T-helper 2 cell (primary cell): ENCODE measurements around the gene FRMD4A.

ENCODE experiments used
- DNase-seq, 5 experiments: peaks; one replicate each; pipeline versions ENCODE4 v3.0.0 to v3.0.0-alpha.2; 2012 to 2022

Gene FRMD4A

DNA sequence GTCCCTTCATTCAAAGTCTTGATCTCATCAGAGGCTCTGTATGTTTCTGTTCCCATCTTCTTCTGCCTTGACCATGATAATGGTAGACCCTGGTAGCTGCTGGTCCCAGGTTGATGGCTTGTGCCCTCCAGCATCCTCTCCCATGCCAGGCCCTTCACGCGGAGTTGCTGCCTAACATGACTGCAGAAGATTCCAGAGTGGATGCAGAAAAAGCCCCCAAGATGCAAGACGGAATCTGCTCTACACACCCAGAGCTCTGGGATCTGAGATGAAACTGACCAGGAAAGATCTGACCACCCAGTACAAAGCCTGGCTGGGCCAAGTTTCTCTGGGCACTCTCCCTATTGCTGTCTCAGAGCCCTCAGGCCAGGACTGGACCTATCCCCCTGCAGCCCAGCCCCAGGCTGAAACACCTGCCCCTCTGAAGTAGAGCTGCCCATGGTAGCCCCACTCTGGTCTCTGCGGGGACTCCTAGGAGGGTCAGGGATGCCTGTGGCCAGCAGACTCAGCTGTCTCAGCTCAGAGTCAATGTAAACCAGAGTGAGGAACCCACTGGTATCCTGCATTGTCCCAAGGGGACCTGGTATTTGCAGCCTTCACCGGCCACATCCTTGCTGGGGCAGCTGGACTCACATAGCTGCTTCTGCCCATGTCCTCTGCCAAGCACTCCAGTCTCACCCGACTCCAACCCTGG, 9.5 kb upstream of the FRMD4A start:
- no peak for DNase-seq

DNA sequence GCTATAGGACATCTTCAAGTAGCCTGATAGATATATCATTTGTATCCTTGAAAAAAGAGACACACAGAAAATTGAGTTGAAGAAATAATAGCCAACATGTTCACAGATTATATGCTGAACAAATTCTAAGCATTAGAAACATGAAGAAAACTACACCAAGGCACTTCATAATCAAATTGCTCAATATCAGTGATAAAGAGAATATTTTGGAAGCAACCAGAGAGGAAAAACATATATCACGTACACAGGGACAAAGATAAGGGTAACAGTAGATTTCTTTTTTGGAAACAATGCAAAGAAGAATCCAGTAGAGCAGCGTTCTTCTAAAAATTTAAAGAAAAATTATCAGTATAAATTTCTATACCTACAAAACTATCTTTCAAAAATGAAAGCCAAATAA, 6.0 kb upstream of the FRMD4A start:
- DNase-seq, result no peak

- no peak for DNase-seq
Observed at GRCh38 chr10:14334771-14335170, 4.0 kb upstream of the FRMD4A start.

- no peak for DNase-seq
Observed at GRCh38 chr10:14333606-14334005, 2.9 kb upstream of the FRMD4A start.

DNA sequence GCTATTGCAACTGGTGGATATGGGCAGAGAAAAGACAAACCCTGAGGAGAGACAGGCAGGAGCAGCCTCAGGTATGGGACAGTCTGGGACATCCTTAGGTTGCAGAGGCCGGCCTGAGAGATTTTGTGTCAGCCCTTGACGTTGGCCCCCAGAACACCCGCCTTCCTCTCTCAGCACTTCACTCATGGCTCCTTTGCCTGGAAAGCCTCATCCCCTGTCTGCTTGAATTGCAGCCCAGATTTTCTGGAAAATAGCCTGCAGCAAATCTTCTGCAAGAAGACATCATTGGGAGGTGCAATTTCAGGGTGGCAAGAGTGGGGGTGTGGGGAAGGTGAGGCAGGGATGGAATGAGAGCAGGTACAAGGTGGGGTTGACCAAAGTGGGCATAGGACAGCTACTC, 2.2 kb upstream of the FRMD4A start:
- no peak for DNase-seq

GRCh38 chr10:14329746-14330173, 964 bp downstream of the FRMD4A start:
- DNase-seq, result no peak

DNA sequence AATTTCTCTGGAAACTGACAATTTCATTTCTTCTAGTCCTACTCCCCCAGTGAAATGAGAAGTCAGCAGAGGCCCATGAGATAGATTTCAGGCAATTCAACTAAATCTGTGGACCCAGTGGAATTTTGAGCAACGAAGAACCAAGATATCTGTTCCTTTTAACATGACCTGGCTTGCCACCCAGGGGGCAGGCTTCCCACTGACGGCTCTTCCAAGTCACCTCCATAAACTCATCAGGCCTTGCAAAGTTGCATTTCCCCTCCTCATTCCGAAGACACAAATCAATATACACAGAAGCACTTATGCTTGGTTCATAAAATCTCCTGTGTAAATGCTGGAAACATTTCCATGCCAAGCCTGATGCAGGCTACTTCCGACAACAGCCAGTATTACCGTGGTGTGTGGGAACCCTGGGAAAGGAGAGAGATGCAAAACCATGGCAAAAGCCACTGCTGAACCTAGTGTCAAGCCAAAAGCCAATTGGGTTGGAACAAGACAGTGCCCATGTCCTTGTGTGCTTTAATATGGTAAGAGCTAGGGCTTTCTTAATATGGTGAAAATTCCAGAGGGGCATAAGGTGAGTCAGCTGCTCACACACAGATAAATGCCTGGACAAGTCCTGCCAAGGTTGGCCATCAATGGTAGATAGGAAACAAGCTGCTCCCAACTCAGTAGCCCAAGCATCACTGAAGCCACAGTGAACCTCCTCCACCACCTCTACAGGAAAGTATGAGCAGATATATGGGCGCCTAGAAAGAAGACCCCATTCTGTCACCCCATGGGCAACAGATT, 1.6 kb downstream of the FRMD4A start:
- no peak for DNase-seq

DNA sequence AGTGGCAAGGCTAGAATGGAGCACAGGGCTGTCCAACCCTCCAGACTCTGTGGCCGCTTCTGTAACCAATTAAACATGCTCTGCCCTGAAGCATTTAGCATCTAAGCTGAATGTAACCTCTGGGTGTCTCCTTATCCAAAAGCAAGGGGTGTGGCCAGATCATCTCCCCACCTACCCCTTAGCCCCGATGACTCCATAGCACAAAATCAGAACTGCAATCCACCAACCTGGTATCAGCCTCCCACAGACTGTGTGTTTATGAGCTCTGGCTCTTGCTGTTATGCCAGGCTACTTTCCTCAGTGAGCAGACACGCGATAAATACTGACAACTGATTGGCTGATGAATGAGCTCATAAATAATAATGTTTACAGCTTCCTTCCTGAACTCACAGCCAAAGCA, 3.2 kb downstream of the FRMD4A start:
- peak in 1 of 5 experiments; percentile 3 for DNase-seq

GRCh38 chr10:14326581-14326980, 4.1 kb downstream of the FRMD4A start:
- DNase-seq, result no peak

DNA sequence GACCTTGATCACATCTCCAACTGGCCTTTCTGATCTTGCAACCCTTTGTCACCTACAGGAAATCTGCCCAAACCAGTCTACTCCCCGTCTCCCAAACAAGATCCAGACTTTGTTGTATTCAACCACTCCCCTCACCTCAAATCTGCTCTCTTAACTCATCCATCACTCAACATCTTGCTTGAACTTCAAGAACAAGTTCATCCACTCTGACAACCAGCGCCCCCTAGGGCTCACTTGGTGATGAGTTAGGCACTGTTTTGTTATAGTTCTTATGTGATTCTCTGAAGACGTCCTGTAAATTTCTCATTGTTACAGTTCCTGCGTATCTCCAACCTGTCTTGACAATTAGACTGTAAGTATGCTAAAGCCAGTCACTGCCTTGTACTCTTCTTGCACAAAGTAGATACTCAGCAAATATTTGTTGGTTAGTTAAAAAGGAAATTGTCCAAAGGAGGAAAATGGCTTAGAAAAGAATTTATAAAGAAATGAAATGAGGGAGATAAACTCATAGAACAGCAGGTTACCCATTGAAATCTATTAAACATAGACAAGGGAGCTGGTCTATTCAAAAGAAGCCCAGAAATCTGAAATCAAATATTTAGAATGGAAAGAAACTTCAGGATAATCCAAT, 5.3 kb downstream of the FRMD4A start:
- peak in 3 of 5 experiments; percentile 17 to 47 (median 36) for DNase-seq

GRCh38 chr10:14322526-14323188, 8.1 kb downstream of the FRMD4A start:
- no peak for DNase-seq

GRCh38 chr10:14318007-14318406, 12.7 kb downstream of the FRMD4A start:
- no peak for DNase-seq

DNA sequence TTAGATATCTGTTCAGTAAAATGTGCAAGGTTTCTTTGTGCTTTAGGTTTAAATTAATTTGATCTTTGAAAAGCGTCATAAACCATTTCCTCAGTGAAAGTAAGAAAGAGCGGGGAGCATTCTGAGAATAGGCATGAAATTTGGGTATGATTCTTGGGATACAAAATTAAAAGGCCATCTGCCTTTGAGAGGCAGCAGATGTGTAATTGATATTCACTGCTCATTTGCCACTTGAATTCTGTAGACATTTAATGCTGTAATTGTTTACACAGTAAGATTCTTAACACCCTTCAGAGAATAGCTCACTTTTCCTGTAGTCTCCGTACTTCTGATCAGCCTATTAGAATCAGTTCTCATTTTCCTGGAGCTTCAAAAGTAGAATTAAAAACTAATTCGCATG, 18.7 kb downstream of the FRMD4A start:
- no peak for DNase-seq

DNA sequence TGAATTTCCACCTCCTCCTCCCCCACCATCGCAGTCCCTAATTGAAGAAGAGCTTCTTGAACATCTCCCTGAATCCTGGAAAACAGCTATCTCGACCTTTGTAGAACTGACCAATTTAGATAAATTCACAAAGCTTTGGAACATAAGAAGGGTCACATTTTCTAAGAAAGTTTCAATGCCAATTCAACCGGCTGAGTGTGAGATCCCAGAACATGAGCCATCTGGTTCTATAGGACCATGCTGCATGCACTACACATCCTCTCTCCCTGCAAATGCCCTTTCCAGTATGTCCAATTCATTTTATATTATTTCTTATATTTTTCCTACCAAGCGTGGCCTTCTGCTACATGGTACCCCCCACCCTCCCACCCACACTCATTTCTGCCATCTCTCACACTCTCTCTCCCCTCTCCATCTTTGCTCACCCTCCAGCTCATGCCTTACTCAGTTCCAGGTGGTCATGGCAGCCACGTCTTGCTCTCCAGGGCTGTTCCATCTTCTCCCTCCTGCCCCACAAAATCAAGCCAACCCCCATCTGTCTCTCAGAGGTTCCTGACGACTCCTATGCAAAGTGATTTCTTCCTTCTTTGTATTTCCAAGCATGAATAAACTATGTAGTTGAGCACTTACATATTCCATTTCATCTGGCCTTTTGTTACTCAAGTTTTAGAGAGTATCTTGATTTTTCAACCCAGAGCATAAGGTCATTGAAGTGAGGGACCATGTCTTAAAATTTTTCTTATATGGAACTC, 19.3 kb downstream of the FRMD4A start:
- DNase-seq, result no peak

DNA sequence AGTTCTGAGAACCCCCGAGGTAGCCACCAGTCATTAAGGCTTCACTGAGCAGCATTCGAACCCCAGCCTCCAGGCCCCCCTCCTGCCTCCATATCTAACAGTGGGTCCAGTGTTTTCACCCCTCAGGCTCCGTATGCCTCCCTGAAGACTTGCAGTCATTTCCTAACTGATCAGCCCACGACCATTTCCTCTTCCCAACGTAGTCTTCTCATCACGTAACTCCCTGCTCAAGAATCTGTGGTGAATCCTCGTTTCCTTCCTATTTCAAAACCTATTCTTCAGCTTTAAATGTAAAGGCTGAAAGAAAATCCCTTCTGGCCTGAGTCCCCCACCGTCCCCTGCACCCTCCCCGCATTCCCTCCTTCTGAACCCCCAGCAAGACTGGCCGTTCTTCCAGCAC, 21.1 kb downstream of the FRMD4A start:
- DNase-seq, result no peak

DNA sequence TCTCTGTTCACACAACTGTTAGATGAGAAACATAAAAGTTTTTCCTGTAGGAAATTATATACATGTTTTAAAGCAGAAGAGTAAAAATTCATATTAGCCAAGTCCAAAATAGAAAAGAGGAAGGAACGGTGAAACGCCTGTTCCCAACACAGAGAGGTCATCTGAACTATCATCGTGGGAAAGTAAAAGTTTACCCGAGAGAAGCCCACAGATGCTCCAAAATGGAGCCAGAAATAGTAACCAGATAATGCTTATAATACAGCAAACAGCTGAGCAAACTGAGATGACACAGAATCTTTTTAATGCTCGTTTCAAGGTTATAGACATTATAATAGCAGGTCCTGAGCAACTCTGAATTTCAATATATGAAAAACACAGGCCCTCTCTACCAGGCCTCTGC, 24.5 kb downstream of the FRMD4A start:
- DNase-seq, result no peak

GRCh38 chr10:14304046-14304445, 26.7 kb downstream of the FRMD4A start:
- DNase-seq, result no peak

DNA sequence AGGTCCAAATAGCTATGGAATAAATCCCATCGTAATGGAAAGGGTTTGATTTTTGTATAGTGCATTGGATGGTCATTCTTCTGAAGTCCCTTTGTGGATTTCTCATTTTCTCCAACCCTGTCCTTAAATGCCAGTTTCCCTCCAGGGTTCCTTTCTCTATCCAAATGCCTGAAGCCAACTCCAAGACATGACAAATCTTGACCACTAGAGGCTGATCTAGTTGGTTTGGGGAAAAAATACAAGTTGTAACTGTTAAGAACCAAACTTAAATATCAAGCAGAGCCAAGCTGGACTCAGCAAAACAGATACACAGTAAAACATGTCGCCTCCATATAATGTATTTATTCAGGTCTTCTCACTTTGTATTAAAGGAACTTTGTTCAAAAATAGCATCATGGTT, 28.7 kb downstream of the FRMD4A start:
- no peak for DNase-seq

DNA sequence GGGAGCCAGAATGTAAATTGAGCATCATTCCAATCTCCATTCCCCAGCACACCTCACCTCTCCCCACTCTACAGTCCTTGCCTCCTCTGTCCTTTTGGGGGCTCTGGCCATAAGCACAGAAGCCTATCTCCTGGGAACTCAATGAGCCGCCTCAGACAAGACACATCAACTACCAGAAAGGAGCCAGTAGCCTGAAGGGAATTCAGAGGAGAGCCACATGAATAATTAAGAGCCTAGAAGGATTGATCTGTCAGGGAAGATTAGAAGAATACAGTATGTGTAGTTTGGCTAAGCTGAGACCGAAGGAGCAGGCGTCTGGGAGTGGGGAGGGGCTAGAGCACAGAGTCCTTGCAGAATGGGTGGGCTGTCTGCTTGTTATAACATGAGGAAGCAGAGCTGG, 31.2 kb downstream of the FRMD4A start:
- DNase-seq, result no peak

DNA sequence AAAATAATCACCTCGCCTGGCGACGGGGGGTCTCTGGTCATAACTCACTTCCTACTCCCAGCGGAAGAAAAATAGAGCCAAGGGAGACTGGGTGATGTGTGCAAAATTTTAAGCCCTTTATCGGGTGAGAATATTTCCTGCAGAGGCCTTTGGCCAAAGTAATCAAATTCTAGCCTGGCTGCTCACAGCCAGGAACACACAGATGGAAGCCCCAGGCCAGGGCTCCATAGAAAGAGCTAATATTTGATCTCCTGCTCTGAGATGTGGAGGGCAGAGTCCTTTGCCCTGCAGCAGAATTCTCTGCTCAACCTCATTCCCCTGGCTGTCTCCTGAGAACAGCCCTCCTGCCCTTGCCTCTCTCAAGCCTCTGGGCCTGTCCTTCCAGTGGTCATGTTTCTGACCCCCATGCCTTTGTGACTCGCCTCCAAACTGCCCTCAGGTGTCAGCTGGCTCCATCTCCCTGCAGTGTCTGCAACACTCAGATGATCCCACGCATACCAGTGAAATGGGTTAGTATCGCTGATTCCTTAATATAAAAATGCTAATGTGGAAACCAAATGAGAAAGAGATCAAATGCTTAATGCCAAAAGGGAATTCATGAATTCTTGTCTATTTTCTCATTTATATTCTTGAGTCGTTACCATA, 34.5 kb downstream of the FRMD4A start:
- DNase-seq, result no peak

- no peak for DNase-seq
Observed at GRCh38 chr10:14294347-14295059, 36.2 kb downstream of the FRMD4A start.
